GM12892 (cell line): ENCODE results near the gene CLEC4M.

Experiments
- POLR2A ChIP-seq: IDR thresholded peaks from 2 replicates; pipeline ENCODE4 v1.6.1; 2011; ENCODE audit warnings: low read depth, low read length, control low read depth
- POLR2AphosphoS5 ChIP-seq: IDR thresholded peaks from 2 replicates; pipeline ENCODE4 v1.6.1; 2011; ENCODE audit warnings: low read depth, low read length, control low read depth

GRCh38 chr19:7787602-7788177 lies 24.6 kb downstream of the CLEC4M start:
- no peak for TF ChIP-seq POLR2A
- no peak for TF ChIP-seq POLR2AphosphoS5
